Spinal cord (tissue), 10 donors: ENCODE data around the gene UBE2J2. TPM values are rescaled to one million over a fixed set of nuclear protein-coding genes. Genes with fewer than 3 reads are reported as not detected.

Experiments
- DNase-seq, 6 donors: peaks; one replicate each; pipeline versions ENCODE4 v3.0.0 to v3.0.0-alpha.2; 2013 to 2015; ENCODE audit warnings: low spot score in 6 of 6, low read depth in 4 of 6
- H3K27ac ChIP-seq: one replicate; pipeline ENCODE4 v1.5.1; 2013; ENCODE audit warnings: low read depth, low read length, control low read depth
- H3K27me3 ChIP-seq: one replicate; pipeline ENCODE4 v1.6.1; 2013; ENCODE audit warnings: low read length; ENCODE audit not compliant: control insufficient read depth, insufficient read depth
- H3K36me3 ChIP-seq: one replicate; pipeline ENCODE4 v1.6.1; 2013; ENCODE audit warnings: low read length; ENCODE audit not compliant: control insufficient read depth, insufficient read depth
- H3K4me1 ChIP-seq: one replicate; pipeline ENCODE4 v1.6.1; 2013; ENCODE audit warnings: low read length; ENCODE audit not compliant: control insufficient read depth, insufficient read depth
- H3K4me3 ChIP-seq: one replicate; pipeline ENCODE4 v1.5.1; 2013; ENCODE audit warnings: low read depth, low read length, control low read depth
- H3K9me3 ChIP-seq: one replicate; pipeline ENCODE4 v1.6.1; 2013; ENCODE audit warnings: low read length; ENCODE audit not compliant: control insufficient read depth, insufficient read depth
- WGBS: methylation state at CpG from one replicate; pipeline ENCODE4 v1.1.5; 2013; ENCODE audit warnings: missing lambda C conversion rate; ENCODE audit not compliant: insufficient coverage; 5-methylcytosine and 5-hydroxymethylcytosine counted together
- polyA plus RNA-seq, 2 donors: library from polyadenylated mRNA; unstranded; fragments of 120-200 nt; gene quantifications; one replicate each; pipeline ENCODE4 v1.2.1, GENCODE V29; 2013; ENCODE audit not compliant: insufficient read length in 2 of 2
- total RNA-seq, 2 donors: library from RNA; depleted of rRNA in 1 of 2; stranded (reverse); fragments of 120-200 nt in 1 of 2; fragments of >200 nt in 1 of 2; gene quantifications; one replicate each; pipeline versions ENCODE4 v1.2.3 to v1.2.4, GENCODE V29; 2013 to 2014
- donor health status: healthy.

UBE2J2 gene
- total and polyA plus RNA-seq, 4 donors: 26.4 to 82.9 (median 54.0) TPM

DNA sequence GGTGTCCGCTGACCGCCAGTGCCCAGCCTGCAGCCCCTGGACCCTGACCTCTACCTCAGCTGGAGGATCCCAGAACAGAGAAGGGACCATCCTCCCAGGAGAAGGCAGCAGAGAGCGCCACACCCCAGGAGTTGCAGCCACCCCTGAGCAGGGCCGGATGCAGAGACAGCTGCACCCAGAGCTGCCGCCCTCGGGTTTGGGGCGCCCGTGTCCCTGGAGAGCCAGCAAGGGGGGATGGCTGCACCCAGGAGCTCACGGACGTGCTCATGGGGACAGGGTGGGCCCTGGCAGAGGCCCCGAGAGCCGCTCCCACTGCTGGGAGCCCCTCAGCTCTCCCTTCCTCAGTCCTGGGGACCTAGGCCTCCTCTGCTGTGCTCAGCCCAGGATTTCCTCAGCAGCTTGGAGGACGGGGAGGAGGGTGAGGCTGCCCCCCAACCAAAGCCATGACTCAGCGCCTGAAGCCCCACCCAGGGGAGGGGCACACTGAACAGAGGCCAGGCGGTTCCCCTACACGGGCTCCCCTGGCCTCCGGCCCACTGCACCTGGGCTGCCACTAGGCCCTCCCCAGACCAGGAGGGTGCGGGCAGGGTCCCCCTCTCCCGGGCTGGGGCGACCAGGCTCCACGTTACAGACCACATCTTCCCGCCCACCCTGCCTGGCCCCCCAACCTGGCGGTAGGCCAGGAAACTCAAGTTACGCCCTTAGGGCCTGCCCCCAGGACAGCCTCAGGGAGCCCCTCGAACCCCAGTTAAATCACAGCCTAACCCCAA, 31.8 kb upstream of the UBE2J2 start:
- WGBS: 33% methylated on average over 25 of the region's 25 CpGs
- Histone ChIP-seq H3K27ac (peak overlapping the region; percentile 91), H3K36me3 (peaks cover 70% of the 10 kb centered on the region), H3K4me3 (peak overlapping the region; percentile 72), H3K4me1 (peaks cover 73% of the 10 kb centered on the region), H3K9me3 (no peaks in the 10 kb centered on the region), H3K27me3 (no peaks in the 10 kb centered on the region)
- DNase-seq: peak in 1 of 6 donors; percentile 64

- Histone ChIP-seq H3K36me3 (peaks cover 70% of the 10 kb centered on the region), H3K4me1 (peaks cover 74% of the 10 kb centered on the region), H3K27ac (peak overlapping the region; percentile 91), H3K9me3 (no peaks in the 10 kb centered on the region), H3K4me3 (peak overlapping the region; percentile 72), H3K27me3 (no peaks in the 10 kb centered on the region)
- DNase-seq: peak in 5 of 6 donors; percentile 72 to 96 (median 80)
- 7% methylated on average over 24 of the region's 29 CpGs for WGBS
These were observed 31.0 kb upstream of the UBE2J2 start for GRCh38 chr1:1304331-1305299.

DNA sequence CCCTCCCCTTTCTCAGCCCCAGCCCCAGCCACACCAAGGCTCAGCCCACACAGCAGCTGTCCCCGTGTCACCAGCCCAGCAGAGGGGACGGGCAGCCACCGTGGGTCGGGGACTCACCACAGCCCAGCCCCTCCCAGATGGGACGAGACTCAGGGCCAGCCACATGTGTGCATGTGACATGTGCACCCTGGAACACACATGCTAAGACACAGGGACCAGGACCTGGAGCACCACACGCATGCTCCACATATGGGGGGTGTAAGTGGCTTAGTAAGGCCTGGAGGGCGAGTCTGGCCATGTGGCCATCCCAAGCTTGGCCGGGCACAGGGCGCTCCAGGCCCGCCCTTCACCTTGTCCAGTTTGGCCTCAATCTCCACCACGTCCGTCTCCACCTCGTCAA, 30.1 kb upstream of the UBE2J2 start:
- H3K4me3 ChIP-seq: no peak overlapping the region
- no peak for DNase-seq

DNA sequence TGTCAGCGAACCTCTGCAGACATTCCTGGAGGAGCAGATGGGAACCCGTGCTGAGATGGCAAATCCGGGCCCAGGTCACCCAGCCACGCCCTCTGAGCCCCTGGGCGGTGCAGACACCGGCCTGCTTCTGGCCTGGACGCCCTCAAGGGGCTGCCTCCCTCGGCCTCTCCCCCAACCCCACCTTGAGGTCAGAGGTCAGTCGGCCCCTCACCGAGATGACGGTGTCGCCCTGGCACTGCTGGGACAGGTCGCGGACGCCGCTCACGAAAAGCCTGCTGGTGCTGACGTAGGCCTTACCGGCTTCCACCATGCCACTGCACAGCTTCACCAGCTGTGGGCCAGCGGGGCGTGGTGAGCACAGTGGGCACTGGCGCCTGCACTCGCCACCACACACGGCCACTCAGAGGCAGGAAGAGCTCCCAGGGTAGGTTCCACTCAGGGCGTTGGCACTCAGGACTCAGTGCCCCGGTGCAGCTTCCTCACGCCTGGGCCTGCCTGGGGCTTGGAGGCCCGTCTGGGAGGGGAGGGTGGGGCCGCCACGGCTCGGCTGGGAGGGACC, 29.4 kb upstream of the UBE2J2 start:
- Histone ChIP-seq H3K27me3 (no peaks in the 10 kb centered on the region), H3K27ac (no peak overlapping the region), H3K4me3 (no peak overlapping the region), H3K4me1 (peaks cover 83% of the 10 kb centered on the region), H3K9me3 (no peaks in the 10 kb centered on the region), H3K36me3 (peaks cover 79% of the 10 kb centered on the region)
- 78% methylated on average over 25 of the region's 31 CpGs for WGBS
- no peak for DNase-seq

More for the DNA sequence above, 30.1 kb upstream of the UBE2J2 start:
- Histone ChIP-seq H3K27me3 (no peaks in the 10 kb centered on the region), H3K27ac (no peak overlapping the region), H3K4me1 (peaks cover 76% of the 10 kb centered on the region), H3K9me3 (no peaks in the 10 kb centered on the region), H3K36me3 (peaks cover 73% of the 10 kb centered on the region)
- 66% methylated on average over 11 of the region's 13 CpGs for WGBS

- no peak for DNase-seq
- Histone ChIP-seq H3K27me3 (no peaks in the 10 kb centered on the region), H3K4me3 (no peak overlapping the region), H3K36me3 (peaks cover 86% of the 10 kb centered on the region), H3K4me1 (peaks cover 84% of the 10 kb centered on the region), H3K9me3 (no peaks in the 10 kb centered on the region), H3K27ac (no peak overlapping the region)
- WGBS: 80% methylated on average over 9 of the region's 9 CpGs
These were observed 28.4 kb upstream of the UBE2J2 start for GRCh38 chr1:1302006-1302430.

GRCh38 chr1:1300352-1300739, 26.7 kb upstream of the UBE2J2 start:
- Histone ChIP-seq H3K36me3 (peaks cover 95% of the 10 kb centered on the region), H3K27ac (peak overlapping the region; percentile 29), H3K9me3 (no peaks in the 10 kb centered on the region), H3K27me3 (no peaks in the 10 kb centered on the region), H3K4me3 (no peak overlapping the region), H3K4me1 (peaks cover 71% of the 10 kb centered on the region)
- DNase-seq: no peak
- WGBS: 93% methylated on average over 11 of the region's 12 CpGs

DNA sequence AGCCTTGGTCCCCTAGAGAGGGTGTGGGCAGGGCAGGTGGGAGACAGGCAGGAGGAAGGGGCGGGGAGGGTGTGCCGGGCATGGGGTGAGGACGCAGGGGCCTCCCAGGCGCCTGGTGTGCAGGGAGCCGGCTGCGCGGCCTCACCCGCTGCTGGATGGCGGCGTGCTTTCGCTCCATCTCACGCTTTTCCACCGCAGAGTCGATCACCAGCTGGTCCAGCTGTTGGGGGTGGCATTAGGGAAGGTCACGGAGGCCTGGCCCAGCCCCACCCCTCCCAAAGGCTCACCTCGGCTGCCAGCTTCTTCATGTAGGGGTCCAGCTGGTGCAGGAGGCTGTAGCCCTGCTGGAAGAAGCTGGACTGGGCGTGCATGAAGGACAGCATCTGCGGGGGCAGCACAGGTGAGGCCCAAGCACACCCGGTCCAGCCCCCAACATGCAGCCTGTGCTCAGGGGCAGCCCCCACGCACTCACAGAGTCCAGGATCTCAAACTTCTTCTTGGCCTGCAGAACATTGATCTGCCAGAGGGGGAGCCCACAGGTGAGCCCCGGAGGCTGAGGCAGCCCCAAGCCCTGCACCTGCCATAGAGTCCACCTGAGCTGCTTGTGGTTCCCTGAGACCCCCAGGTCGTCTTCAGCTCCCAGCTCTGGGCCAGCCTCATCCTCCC, 26.2 kb upstream of the UBE2J2 start:
- H3K9me3 ChIP-seq: no peaks in the 10 kb centered on the region
- H3K4me3 ChIP-seq: no peak overlapping the region
- H3K27me3 ChIP-seq: no peaks in the 10 kb centered on the region
- no peak for DNase-seq
- peaks cover 95% of the 10 kb centered on the region for H3K36me3 ChIP-seq
- 74% methylated on average over 11 of the region's 22 CpGs for WGBS
- H3K4me1 ChIP-seq: peaks cover 66% of the 10 kb centered on the region
- H3K27ac ChIP-seq: peak overlapping the region; percentile 42

- Histone ChIP-seq H3K27me3 (no peaks in the 10 kb centered on the region), H3K4me3 (no peak overlapping the region), H3K4me1 (peaks cover 58% of the 10 kb centered on the region), H3K36me3 (peaks cover 96% of the 10 kb centered on the region), H3K27ac (peak overlapping the region; percentile 42), H3K9me3 (no peaks in the 10 kb centered on the region)
- DNase-seq: peak in 4 of 6 donors; percentile 39 to 85 (median 60)
- 39% methylated on average over 23 of the region's 30 CpGs for WGBS
These were observed 25.4 kb upstream of the UBE2J2 start for GRCh38 chr1:1298861-1299685.
